Measurements from ENCODE around the gene KIF14.

KIF14 gene

DNA sequence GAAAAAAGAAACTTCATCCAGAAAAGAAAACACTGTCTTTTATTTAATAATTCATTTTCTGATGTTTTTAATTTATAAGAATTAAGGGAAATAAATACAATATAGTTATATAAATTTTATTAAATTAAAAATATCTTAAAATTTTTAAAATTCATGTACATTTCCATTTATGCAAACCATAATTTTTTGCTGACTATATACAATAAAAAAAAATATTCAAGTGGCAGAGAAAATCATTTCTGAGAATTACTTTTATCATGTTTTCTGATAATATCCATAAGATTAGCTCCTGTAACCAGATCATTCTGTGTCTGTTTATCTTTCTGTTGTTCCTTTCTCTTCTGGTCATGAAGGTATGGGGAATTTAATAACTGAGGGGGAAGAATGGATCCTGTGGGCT lies 23.5 kb upstream of the KIF14 start:
- TF ChIP-seq TAF1 (IDR thresholded peaks at IDR 0.05; ENCODE audit: low read depth) (no peak), TEAD4 (IDR thresholded peaks at IDR 0.05) (no peak), CEBPB (IDR thresholded peaks at IDR 0.05) (no peak), EP300 (IDR thresholded peaks at IDR 0.05; ENCODE audit: borderline replicate concordance) (no peak)
- TF ChIP-seq, protein P1, sequence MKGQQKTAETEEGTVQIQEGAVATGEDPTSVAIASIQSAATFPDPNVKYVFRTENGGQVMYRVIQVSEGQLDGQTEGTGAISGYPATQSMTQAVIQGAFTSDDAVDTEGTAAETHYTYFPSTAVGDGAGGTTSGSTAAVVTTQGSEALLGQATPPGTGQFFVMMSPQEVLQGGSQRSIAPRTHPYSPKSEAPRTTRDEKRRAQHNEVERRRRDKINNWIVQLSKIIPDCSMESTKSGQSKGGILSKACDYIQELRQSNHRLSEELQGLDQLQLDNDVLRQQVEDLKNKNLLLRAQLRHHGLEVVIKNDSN (IDR thresholded peaks at IDR 0.05), result no peak
- TF ChIP-seq, protein P2, sequence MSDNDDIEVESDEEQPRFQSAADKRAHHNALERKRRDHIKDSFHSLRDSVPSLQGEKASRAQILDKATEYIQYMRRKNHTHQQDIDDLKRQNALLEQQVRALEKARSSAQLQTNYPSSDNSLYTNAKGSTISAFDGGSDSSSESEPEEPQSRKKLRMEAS (IDR thresholded peaks at IDR 0.05), result no peak
- TF ChIP-seq, protein P3, sequence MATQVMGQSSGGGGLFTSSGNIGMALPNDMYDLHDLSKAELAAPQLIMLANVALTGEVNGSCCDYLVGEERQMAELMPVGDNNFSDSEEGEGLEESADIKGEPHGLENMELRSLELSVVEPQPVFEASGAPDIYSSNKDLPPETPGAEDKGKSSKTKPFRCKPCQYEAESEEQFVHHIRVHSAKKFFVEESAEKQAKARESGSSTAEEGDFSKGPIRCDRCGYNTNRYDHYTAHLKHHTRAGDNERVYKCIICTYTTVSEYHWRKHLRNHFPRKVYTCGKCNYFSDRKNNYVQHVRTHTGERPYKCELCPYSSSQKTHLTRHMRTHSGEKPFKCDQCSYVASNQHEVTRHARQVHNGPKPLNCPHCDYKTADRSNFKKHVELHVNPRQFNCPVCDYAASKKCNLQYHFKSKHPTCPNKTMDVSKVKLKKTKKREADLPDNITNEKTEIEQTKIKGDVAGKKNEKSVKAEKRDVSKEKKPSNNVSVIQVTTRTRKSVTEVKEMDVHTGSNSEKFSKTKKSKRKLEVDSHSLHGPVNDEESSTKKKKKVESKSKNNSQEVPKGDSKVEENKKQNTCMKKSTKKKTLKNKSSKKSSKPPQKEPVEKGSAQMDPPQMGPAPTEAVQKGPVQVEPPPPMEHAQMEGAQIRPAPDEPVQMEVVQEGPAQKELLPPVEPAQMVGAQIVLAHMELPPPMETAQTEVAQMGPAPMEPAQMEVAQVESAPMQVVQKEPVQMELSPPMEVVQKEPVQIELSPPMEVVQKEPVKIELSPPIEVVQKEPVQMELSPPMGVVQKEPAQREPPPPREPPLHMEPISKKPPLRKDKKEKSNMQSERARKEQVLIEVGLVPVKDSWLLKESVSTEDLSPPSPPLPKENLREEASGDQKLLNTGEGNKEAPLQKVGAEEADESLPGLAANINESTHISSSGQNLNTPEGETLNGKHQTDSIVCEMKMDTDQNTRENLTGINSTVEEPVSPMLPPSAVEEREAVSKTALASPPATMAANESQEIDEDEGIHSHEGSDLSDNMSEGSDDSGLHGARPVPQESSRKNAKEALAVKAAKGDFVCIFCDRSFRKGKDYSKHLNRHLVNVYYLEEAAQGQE (IDR thresholded peaks at IDR 0.05; ENCODE audit: low read depth), result no peak

GRCh38 chr1:200642481-200642880 lies 21.9 kb upstream of the KIF14 start:
- TF ChIP-seq NFIC (IDR thresholded peaks at IDR 0.05) (no peak), EP300 (IDR thresholded peaks at IDR 0.05; ENCODE audit: borderline replicate concordance) (no peak), TEAD4 (IDR thresholded peaks at IDR 0.05) (no peak), ZBTB7A (IDR thresholded peaks at IDR 0.05; ENCODE audit: low read depth) (no peak), CEBPB (IDR thresholded peaks at IDR 0.05) (no peak), RAD21 (IDR thresholded peaks at IDR 0.05; ENCODE audit: low read depth) (no peak), TAF1 (IDR thresholded peaks at IDR 0.05; ENCODE audit: low read depth) (no peak), CREB1 (IDR thresholded peaks at IDR 0.05; ENCODE audit: low read depth) (no peak), TCF12 (IDR thresholded peaks at IDR 0.05; ENCODE audit: low read depth) (no peak), YY1 (IDR thresholded peaks at IDR 0.05; ENCODE audit: low read depth) (no peak), EGR1 (IDR thresholded peaks at IDR 0.05) (no peak)
- TF ChIP-seq, protein P1 (IDR thresholded peaks at IDR 0.05), result no peak
- TF ChIP-seq, protein P3 (IDR thresholded peaks at IDR 0.05; ENCODE audit: low read depth), result no peak
- TF ChIP-seq, protein P2 (IDR thresholded peaks at IDR 0.05), result no peak

DNA sequence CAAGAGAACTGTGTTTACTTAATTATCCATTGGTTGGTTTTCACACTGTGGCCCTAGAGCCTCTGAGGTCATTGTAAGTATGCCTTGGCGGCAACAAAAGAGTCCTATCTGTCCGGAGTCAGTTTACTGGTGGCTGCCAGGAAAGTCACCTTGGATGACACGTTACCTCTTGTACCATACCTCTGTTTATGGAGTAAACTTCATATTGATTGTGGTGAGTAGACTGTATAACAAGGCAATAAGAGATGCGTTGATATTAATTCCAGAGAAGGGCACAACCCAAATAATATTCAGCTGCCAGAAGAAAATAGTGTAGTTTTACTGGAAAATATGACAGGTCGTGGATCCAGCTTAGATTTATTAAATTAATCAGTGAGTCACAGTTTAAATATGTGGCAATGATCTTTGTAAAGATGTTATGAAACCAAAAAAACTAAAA lies 20.4 kb upstream of the KIF14 start:
- TF ChIP-seq YY1 (IDR thresholded peaks at IDR 0.05; ENCODE audit: low read depth) (no peak), EGR1 (IDR thresholded peaks at IDR 0.05) (no peak), TCF12 (IDR thresholded peaks at IDR 0.05; ENCODE audit: low read depth) (no peak), RAD21 (IDR thresholded peaks at IDR 0.05; ENCODE audit: low read depth) (no peak), TAF1 (IDR thresholded peaks at IDR 0.05; ENCODE audit: low read depth) (no peak), FOXM1 (IDR thresholded peaks at IDR 0.05; ENCODE audit: borderline replicate concordance, low read depth) (no peak), NFIC (IDR thresholded peaks at IDR 0.05) (no peak), EP300 (IDR thresholded peaks at IDR 0.05; ENCODE audit: borderline replicate concordance) (no peak), TEAD4 (IDR thresholded peaks at IDR 0.05) (no peak), CEBPB (IDR thresholded peaks at IDR 0.05) (no peak), ZBTB7A (IDR thresholded peaks at IDR 0.05; ENCODE audit: low read depth) (no peak), CREB1 (IDR thresholded peaks at IDR 0.05; ENCODE audit: low read depth) (no peak)
- TF ChIP-seq, protein P2 (IDR thresholded peaks at IDR 0.05), result no peak
- TF ChIP-seq, protein P3 (IDR thresholded peaks at IDR 0.05; ENCODE audit: low read depth), result no peak
- TF ChIP-seq, protein P1 (IDR thresholded peaks at IDR 0.05), result no peak

DNA sequence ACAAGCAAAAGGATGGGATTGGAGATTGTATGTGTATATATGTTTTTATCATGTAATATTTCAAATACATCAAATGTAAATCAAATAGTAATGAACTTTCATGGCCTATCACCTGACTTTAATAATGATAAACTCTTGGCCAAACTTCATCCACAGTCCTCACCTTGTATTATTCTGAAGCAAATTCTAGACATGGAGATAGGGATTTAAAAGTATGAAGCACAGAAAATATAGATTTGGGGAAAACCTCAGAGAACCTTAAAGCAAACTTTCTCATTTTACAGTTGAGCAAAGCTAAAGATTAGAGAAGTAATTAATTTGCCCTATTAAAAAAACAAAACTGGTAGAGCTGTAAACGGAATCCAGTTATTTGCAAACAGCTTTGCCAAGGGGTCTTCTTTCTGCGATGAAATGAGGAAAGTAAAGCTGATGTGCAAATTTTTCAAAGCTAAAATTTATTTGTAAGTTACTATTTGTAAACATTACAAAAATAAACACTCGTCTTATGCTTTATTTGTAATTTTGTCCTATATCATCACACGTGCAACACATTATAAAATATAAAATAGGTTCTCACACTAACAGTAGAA lies 19.9 kb upstream of the KIF14 start:
- no peak for TF ChIP-seq TCF12 (IDR thresholded peaks at IDR 0.05; ENCODE audit: low read depth)
- TF ChIP-seq EP300 (IDR thresholded peaks at IDR 0.05; ENCODE audit: borderline replicate concordance), result no peak
- no peak for TF ChIP-seq YY1 (IDR thresholded peaks at IDR 0.05; ENCODE audit: low read depth)
- no peak for TF ChIP-seq TEAD4 (IDR thresholded peaks at IDR 0.05)
- TF ChIP-seq RAD21 (IDR thresholded peaks at IDR 0.05; ENCODE audit: low read depth), result no peak
- no peak for TF ChIP-seq CREB1 (IDR thresholded peaks at IDR 0.05; ENCODE audit: low read depth)
- no peak for TF ChIP-seq TAF1 (IDR thresholded peaks at IDR 0.05; ENCODE audit: low read depth)
- no peak for TF ChIP-seq FOXM1 (IDR thresholded peaks at IDR 0.05; ENCODE audit: borderline replicate concordance, low read depth)
- no peak for TF ChIP-seq NFIC (IDR thresholded peaks at IDR 0.05)
- no peak for TF ChIP-seq CEBPB (IDR thresholded peaks at IDR 0.05)
- TF ChIP-seq, protein P1 (IDR thresholded peaks at IDR 0.05), result no peak
- TF ChIP-seq ZBTB7A (IDR thresholded peaks at IDR 0.05; ENCODE audit: low read depth), result no peak
- TF ChIP-seq, protein P3 (IDR thresholded peaks at IDR 0.05; ENCODE audit: low read depth), result no peak
- TF ChIP-seq, protein P2 (IDR thresholded peaks at IDR 0.05), result no peak
- TF ChIP-seq EGR1 (IDR thresholded peaks at IDR 0.05), result no peak

Measured in Ishikawa (cell line).